A673 (cell line): ENCODE measurements around the gene PRSS27.

Experiments
- EZH2 ChIP-seq: fragments of 200-600 bp; sonication (generic); IDR thresholded peaks from 2 replicates; pipeline ENCODE4 v1.6.1; 2017; ENCODE audit warnings: borderline replicate concordance, low read depth, mild to moderate bottlenecking, mixed read lengths, antibody characterized with exemption, low read length; ENCODE audit not compliant: poor library complexity, severe bottlenecking
- TF ChIP-seq, protein P1 (sequence below): fragments of 300-800, 200-600 bp; sonication (generic); conservative IDR thresholded peaks from 2 replicates; pipeline ENCODE4 v1.5.1; 2017; ENCODE audit warnings: low read depth, mild to moderate bottlenecking, antibody characterized with exemption, low read length, moderate library complexity, mixed read lengths

DNA sequence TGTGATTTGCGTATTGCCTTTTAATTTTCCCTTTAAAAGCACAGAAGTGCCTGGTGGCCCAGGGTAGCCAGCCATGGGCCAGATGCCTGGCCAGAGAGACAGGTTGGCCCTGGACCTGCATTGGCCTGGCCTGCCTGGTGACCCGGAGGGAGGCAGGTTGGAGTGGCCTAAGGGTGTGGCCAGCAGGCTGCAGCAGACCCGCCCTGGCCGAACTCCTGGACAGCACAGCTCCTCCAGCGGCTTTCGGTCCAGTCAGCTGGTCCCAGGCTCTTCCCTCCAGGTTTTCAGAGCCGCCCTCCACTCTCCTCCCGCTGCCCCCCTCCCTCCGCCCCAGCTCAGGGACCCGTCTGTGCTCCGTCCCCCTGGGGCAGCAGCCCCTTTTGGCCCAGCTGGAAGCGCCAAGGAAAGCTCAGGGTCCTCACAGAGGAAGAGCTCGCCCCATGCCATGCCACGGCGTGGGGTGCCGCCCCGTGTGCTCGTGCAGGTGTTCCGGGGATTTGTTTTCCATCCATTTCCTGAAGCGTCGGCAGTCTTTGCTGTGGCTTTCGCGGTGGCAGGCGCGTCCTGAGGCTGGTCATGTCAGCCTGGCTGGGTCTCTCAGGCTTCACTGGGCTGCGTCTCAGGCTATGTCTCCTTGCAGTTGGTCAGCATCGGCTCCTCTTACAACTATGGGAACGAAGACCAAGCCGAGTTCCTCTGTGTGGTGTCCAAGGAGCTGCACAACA is 18.1 kb downstream of the PRSS27 start:
- TF ChIP-seq, protein P1, sequence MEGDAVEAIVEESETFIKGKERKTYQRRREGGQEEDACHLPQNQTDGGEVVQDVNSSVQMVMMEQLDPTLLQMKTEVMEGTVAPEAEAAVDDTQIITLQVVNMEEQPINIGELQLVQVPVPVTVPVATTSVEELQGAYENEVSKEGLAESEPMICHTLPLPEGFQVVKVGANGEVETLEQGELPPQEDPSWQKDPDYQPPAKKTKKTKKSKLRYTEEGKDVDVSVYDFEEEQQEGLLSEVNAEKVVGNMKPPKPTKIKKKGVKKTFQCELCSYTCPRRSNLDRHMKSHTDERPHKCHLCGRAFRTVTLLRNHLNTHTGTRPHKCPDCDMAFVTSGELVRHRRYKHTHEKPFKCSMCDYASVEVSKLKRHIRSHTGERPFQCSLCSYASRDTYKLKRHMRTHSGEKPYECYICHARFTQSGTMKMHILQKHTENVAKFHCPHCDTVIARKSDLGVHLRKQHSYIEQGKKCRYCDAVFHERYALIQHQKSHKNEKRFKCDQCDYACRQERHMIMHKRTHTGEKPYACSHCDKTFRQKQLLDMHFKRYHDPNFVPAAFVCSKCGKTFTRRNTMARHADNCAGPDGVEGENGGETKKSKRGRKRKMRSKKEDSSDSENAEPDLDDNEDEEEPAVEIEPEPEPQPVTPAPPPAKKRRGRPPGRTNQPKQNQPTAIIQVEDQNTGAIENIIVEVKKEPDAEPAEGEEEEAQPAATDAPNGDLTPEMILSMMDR, result no peak
- TF ChIP-seq EZH2, result no peak
